ENCODE data around the gene RPL36. TPM values are rescaled to one million over a fixed set of nuclear protein-coding genes. Genes with fewer than 3 reads are reported as not detected.

Gene RPL36
- total and polyA plus RNA-seq, 11 donors = 255 to 981 (median 391) TPM

DNA sequence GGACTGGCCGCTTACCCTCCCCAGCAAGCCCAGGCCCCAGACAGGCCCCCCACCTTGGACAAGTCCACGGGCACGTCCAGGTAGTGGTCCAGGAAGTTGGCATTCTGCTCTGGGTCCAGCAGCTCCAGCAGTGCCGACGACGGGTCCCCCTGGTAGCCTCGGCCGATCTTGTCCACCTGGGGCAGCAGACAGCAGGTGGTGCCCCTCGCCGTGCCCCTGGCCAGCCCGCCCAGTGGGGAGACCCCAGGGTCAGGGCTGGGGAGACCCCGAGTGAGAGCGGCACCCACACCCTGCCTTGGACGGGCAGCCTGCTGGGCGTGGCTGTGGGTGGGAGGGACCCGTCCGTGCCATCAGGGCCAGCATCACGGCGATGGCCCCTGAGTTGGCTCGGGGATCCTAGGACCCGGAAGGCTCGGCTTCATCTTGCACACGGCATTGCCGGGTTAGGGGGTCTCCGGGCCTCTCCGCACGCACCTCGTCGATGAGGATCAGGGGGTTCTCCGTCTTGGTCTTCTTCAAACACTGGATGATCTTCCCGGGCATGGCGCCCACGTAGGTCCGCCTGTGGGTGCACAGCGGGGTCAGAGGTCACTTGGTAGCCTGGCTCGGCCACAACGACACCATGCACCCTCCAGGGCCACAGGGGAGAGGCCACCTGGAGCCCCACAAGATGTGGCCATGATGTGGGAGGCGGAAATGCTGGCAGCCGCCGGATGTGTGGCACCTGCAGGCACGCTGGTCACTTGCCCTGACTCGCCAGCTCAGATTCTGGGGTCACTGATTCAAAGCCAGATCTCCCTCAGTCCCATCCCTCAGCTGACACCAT lies 6.3 kb downstream of the RPL36 start:
- Histone ChIP-seq H3K9me3 (no peaks in the 10 kb centered on the region), H3K27ac (no peak overlapping the region), H3K4me1 (peaks cover 4 to 25% (median 15%) of the 10 kb centered on the region in 12 donors), H3K36me3 (peaks cover 0 to 95% (median 88%) of the 10 kb centered on the region in 9 donors), H3K27me3 (no peaks in the 10 kb centered on the region), H3K4me3 (no peak overlapping the region)
- TF ChIP-seq, protein P1, sequence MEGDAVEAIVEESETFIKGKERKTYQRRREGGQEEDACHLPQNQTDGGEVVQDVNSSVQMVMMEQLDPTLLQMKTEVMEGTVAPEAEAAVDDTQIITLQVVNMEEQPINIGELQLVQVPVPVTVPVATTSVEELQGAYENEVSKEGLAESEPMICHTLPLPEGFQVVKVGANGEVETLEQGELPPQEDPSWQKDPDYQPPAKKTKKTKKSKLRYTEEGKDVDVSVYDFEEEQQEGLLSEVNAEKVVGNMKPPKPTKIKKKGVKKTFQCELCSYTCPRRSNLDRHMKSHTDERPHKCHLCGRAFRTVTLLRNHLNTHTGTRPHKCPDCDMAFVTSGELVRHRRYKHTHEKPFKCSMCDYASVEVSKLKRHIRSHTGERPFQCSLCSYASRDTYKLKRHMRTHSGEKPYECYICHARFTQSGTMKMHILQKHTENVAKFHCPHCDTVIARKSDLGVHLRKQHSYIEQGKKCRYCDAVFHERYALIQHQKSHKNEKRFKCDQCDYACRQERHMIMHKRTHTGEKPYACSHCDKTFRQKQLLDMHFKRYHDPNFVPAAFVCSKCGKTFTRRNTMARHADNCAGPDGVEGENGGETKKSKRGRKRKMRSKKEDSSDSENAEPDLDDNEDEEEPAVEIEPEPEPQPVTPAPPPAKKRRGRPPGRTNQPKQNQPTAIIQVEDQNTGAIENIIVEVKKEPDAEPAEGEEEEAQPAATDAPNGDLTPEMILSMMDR (IDR thresholded peaks at IDR 0.05) = no peak
- TF ChIP-seq POLR2A (IDR thresholded peaks at IDR 0.05) = no peak
- WGBS, 4 donors = 85 to 91% (median 89%) methylated on average over 14 to 42 of the region's 42 CpGs
- peak in 2 of 5 donors; percentile 28 to 60 for DNase-seq
- no peak for ATAC-seq
- intact Hi-C loops (cut with DNase I) = no loop called here

DNA sequence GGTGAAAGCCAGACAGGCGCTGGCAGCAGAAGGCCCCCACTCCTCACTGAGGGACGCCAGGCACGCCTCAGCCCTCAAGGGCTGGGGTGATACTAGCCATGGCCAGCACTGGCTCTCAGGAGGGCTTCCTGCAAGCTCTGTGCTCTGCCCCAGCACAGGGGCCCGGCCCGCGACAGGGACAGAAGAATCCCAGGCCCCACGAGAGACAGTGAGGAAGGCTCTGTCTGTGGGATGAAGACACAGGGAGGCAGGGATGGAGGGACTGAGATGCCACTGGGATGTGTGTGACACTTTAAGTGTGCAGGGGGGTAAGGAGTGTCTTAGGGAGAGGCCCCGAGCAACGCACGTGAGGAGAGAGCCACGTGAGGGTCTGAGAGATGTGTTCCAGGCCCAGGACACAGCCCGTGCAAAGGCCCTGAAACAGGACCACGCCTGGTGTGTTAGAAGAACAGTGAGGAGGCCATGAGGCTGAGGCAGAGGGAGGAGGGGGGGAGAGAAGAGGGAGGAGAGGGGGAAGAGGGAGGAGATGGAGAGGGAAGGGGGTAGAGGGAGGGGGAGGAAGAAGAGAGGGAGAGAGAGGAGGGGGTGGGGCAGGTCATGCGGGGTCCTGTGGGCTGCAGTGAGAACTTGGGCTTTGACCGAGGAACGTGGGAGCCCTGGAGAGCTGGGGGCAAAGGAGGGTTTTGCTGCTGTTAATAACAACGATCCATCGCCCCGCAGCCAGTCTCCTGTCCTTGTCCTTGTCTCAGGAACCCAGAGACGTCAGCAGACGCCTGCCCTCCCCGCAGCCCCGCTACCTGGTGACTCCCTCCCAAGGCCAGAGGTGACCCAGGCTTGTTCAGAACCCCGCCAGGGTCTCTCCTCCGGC lies 7.2 kb downstream of the RPL36 start:
- Histone ChIP-seq H3K27ac (no peak overlapping the region), H3K9me3 (no peaks in the 10 kb centered on the region), H3K4me3 (no peak overlapping the region), H3K36me3 (peaks cover 0 to 90% (median 81%) of the 10 kb centered on the region in 9 donors), H3K4me1 (peaks cover 0 to 17% (median 6%) of the 10 kb centered on the region in 12 donors), H3K27me3 (no peaks in the 10 kb centered on the region)
- peak in 1 of 4 donors; percentile 12 for ATAC-seq
- intact Hi-C loops (cut with DNase I) = no loop called here
- WGBS, 4 donors = 74 to 80% (median 76%) methylated on average over 22 to 25 of the region's 25 CpGs
- no peak for DNase-seq
- TF ChIP-seq POLR2A (IDR thresholded peaks at IDR 0.05) = no peak
- TF ChIP-seq, protein P1 (IDR thresholded peaks at IDR 0.05) = no peak

DNA sequence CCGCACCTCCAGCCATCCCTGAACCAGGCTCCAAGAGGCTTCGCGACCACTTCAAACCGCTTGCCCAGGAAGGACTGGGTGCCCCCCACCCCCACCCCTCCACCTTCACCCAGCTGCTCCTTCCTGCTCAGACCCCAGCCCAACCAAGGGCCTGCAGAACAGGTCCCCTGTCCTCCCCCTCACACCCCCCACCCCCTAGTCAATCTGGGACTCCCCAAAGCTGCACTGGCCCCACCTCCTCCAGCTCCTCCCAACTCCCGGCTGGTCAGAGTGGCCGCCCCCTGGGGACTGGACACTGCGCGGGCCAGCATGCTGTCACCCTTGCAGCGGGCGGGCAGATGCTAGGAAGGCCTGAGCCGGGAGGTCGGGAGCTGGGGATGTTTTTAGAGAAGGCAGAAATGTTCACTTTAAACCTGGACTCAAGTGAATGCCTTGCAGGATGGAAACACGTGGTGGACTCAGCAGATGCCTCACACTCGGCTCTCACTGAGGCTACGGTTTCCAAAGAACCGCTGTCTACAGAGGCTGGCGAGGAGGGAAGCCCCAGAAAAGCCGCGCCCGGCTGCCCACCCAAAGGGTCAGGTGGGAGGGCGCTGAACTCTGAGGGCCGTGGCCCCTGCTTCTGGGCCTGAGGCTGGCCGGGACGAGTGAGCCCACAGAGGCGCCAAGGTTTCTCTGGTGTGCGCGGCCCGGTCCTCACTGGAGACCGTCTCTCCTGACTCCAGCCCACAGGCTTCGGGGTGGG lies 8.0 kb downstream of the RPL36 start:
- H3K36me3 ChIP-seq = peaks cover 0 to 84% (median 74%) of the 10 kb centered on the region in 9 donors
- TF ChIP-seq, protein P1 (IDR thresholded peaks at IDR 0.05) = no peak
- TF ChIP-seq POLR2A (IDR thresholded peaks at IDR 0.05) = no peak
- H3K4me1 ChIP-seq = peaks cover 0 to 9% (median under 1%) of the 10 kb centered on the region in 12 donors
- no peak overlapping the region for H3K27ac ChIP-seq
- peak in 2 of 4 donors; percentile 1 to 2 for ATAC-seq
- no peaks in the 10 kb centered on the region for H3K27me3 ChIP-seq
- no peaks in the 10 kb centered on the region for H3K9me3 ChIP-seq
- DNase-seq = peak in 1 of 5 donors; percentile 49
- WGBS, 4 donors = 77 to 89% (median 82%) methylated on average over 21 to 30 of the region's 30 CpGs
- H3K4me3 ChIP-seq = no peak overlapping the region
- intact Hi-C loops (cut with DNase I) = no loop called here

Data from heart left ventricle (tissue), 16 donors.